Measurements from ENCODE around the gene LOXHD1.

LOXHD1 gene

GRCh38 chr18:46431522-46432171, 225.4 kb downstream of the LOXHD1 start:
- Histone ChIP-seq H2AK5ac (ENCODE audit: low read length) (no peak overlapping the region), H3K4me1 (ENCODE audit: control insufficient read depth in 1 of 2, insufficient read depth in 2 of 2, low read length in 2 of 2) (peaks cover 5 to 16% of the 10 kb centered on the region in 2 experiments), H3K14ac (ENCODE audit: low read length) (no peak overlapping the region), H3K4me2 (ENCODE audit: low read length) (no peak overlapping the region), H2AFZ (ENCODE audit: insufficient read depth, low read length, poor library complexity) (peak overlapping the region; percentile 6), H2BK5ac (ENCODE audit: low read depth, low read length, poor library complexity) (no peak overlapping the region), H3K4ac (ENCODE audit: low read depth, low read length) (no peak overlapping the region), H3K23ac (ENCODE audit: low read length) (no peak overlapping the region), H3K36me3 (ENCODE audit: control insufficient read depth in 1 of 2, insufficient read depth in 2 of 2, low read length in 2 of 2) (no peaks in the 10 kb centered on the region), H4K91ac (ENCODE audit: low read depth, low read length) (no peak overlapping the region), H3K9me3 (ENCODE audit: insufficient read depth, low read depth, low read length) (peaks cover 2% of the 10 kb centered on the region), H4K12ac (ENCODE audit: low read depth, low read length) (no peak overlapping the region), H3K4me3 (ENCODE audit: low read depth, low read length) (no peak overlapping the region), H3K27me3 (ENCODE audit: insufficient read depth, low read length) (no peaks in the 10 kb centered on the region), H2BK120ac (ENCODE audit: insufficient read depth, low read length, poor library complexity) (no peak overlapping the region), H3K18ac (ENCODE audit: low read length) (no peak overlapping the region), H3K27ac (ENCODE audit: low read depth, low read length) (no peak overlapping the region), H4K8ac (ENCODE audit: low read depth, low read length) (no peak overlapping the region), H3K9ac (ENCODE audit: low read length) (no peak overlapping the region), H3K79me2 (ENCODE audit: control insufficient read depth, insufficient read depth, low read length, poor library complexity) (no peaks in the 10 kb centered on the region), H2BK12ac (ENCODE audit: low read length) (no peak overlapping the region), H3K79me1 (ENCODE audit: low read length) (no peaks in the 10 kb centered on the region)
- no peak for DNase-seq
- WGBS (ENCODE audit: extremely low coverage, insufficient coverage, insufficient read length) = no CpG with 5 or more reads among the region's 4 CpGs

GRCh38 chr18:46429649-46430224, 227.3 kb downstream of the LOXHD1 start:
- Histone ChIP-seq H3K79me1 (ENCODE audit: low read length) (no peaks in the 10 kb centered on the region), H2AK5ac (ENCODE audit: low read length) (no peak overlapping the region), H3K23ac (ENCODE audit: low read length) (no peak overlapping the region), H3K4me2 (ENCODE audit: low read length) (no peak overlapping the region), H3K4me1 (ENCODE audit: control insufficient read depth in 1 of 2, insufficient read depth in 2 of 2, low read length in 2 of 2) (peaks cover 9% of the 10 kb centered on the region in 2 experiments), H3K4ac (ENCODE audit: low read depth, low read length) (no peak overlapping the region), H2BK120ac (ENCODE audit: insufficient read depth, low read length, poor library complexity) (no peak overlapping the region), H3K79me2 (ENCODE audit: control insufficient read depth, insufficient read depth, low read length, poor library complexity) (no peaks in the 10 kb centered on the region), H4K12ac (ENCODE audit: low read depth, low read length) (no peak overlapping the region), H3K14ac (ENCODE audit: low read length) (no peak overlapping the region), H4K8ac (ENCODE audit: low read depth, low read length) (no peak overlapping the region), H2BK5ac (ENCODE audit: low read depth, low read length, poor library complexity) (no peak overlapping the region), H3K27ac (ENCODE audit: low read depth, low read length) (no peak overlapping the region), H3K4me3 (ENCODE audit: low read depth, low read length) (no peak overlapping the region), H3K9me3 (ENCODE audit: insufficient read depth, low read depth, low read length) (peaks cover 2% of the 10 kb centered on the region), H3K27me3 (ENCODE audit: insufficient read depth, low read length) (no peaks in the 10 kb centered on the region), H3K9ac (ENCODE audit: low read length) (no peak overlapping the region), H3K18ac (ENCODE audit: low read length) (no peak overlapping the region), H2BK12ac (ENCODE audit: low read length) (no peak overlapping the region), H3K36me3 (ENCODE audit: control insufficient read depth in 1 of 2, insufficient read depth in 2 of 2, low read length in 2 of 2) (no peaks in the 10 kb centered on the region), H4K91ac (ENCODE audit: low read depth, low read length) (no peak overlapping the region), H2AFZ (ENCODE audit: insufficient read depth, low read length, poor library complexity) (no peak overlapping the region)
- no CpG with 5 or more reads among the region's 2 CpGs for WGBS (ENCODE audit: extremely low coverage, insufficient coverage, insufficient read length)
- DNase-seq = no peak

GRCh38 chr18:46429130-46429529, 227.9 kb downstream of the LOXHD1 start:
- Histone ChIP-seq H4K91ac (ENCODE audit: low read depth, low read length) (no peak overlapping the region), H4K8ac (ENCODE audit: low read depth, low read length) (no peak overlapping the region), H3K79me1 (ENCODE audit: low read length) (no peaks in the 10 kb centered on the region), H3K18ac (ENCODE audit: low read length) (no peak overlapping the region), H3K23ac (ENCODE audit: low read length) (no peak overlapping the region), H4K12ac (ENCODE audit: low read depth, low read length) (no peak overlapping the region), H3K27me3 (ENCODE audit: insufficient read depth, low read length) (no peaks in the 10 kb centered on the region), H3K27ac (ENCODE audit: low read depth, low read length) (no peak overlapping the region), H2AFZ (ENCODE audit: insufficient read depth, low read length, poor library complexity) (no peak overlapping the region), H3K9ac (ENCODE audit: low read length) (no peak overlapping the region), H3K14ac (ENCODE audit: low read length) (no peak overlapping the region), H3K36me3 (ENCODE audit: control insufficient read depth in 1 of 2, insufficient read depth in 2 of 2, low read length in 2 of 2) (no peaks in the 10 kb centered on the region), H2AK5ac (ENCODE audit: low read length) (no peak overlapping the region), H3K9me3 (ENCODE audit: insufficient read depth, low read depth, low read length) (peaks cover 2% of the 10 kb centered on the region), H2BK120ac (ENCODE audit: insufficient read depth, low read length, poor library complexity) (no peak overlapping the region), H3K4ac (ENCODE audit: low read depth, low read length) (no peak overlapping the region), H3K4me3 (ENCODE audit: low read depth, low read length) (no peak overlapping the region), H2BK5ac (ENCODE audit: low read depth, low read length, poor library complexity) (no peak overlapping the region), H2BK12ac (ENCODE audit: low read length) (no peak overlapping the region), H3K4me2 (ENCODE audit: low read length) (no peak overlapping the region), H3K4me1 (ENCODE audit: control insufficient read depth in 1 of 2, insufficient read depth in 2 of 2, low read length in 2 of 2) (peaks cover 9% of the 10 kb centered on the region in 2 experiments), H3K79me2 (ENCODE audit: control insufficient read depth, insufficient read depth, low read length, poor library complexity) (no peaks in the 10 kb centered on the region)
- DNase-seq = no peak
- WGBS (ENCODE audit: extremely low coverage, insufficient coverage, insufficient read length) = no CpG with 5 or more reads among the region's 4 CpGs

GRCh38 chr18:46428368-46428767, 228.7 kb downstream of the LOXHD1 start:
- no peaks in the 10 kb centered on the region for H3K36me3 ChIP-seq (ENCODE audit: control insufficient read depth in 1 of 2, insufficient read depth in 2 of 2, low read length in 2 of 2)
- no peak overlapping the region for H3K23ac ChIP-seq (ENCODE audit: low read length)
- no peak overlapping the region for H3K4ac ChIP-seq (ENCODE audit: low read depth, low read length)
- no peaks in the 10 kb centered on the region for H3K79me1 ChIP-seq (ENCODE audit: low read length)
- H3K27me3 ChIP-seq (ENCODE audit: insufficient read depth, low read length) = no peaks in the 10 kb centered on the region
- H3K79me2 ChIP-seq (ENCODE audit: control insufficient read depth, insufficient read depth, low read length, poor library complexity) = no peaks in the 10 kb centered on the region
- H2AK5ac ChIP-seq (ENCODE audit: low read length) = no peak overlapping the region
- H3K9me3 ChIP-seq (ENCODE audit: insufficient read depth, low read depth, low read length) = peaks cover 2% of the 10 kb centered on the region
- H3K4me3 ChIP-seq (ENCODE audit: low read depth, low read length) = no peak overlapping the region
- no peak overlapping the region for H4K8ac ChIP-seq (ENCODE audit: low read depth, low read length)
- H4K91ac ChIP-seq (ENCODE audit: low read depth, low read length) = no peak overlapping the region
- H4K12ac ChIP-seq (ENCODE audit: low read depth, low read length) = no peak overlapping the region
- H3K27ac ChIP-seq (ENCODE audit: low read depth, low read length) = no peak overlapping the region
- no peak overlapping the region for H2AFZ ChIP-seq (ENCODE audit: insufficient read depth, low read length, poor library complexity)
- H3K4me2 ChIP-seq (ENCODE audit: low read length) = no peak overlapping the region
- DNase-seq = no peak
- peaks cover 7 to 9% of the 10 kb centered on the region in 2 experiments for H3K4me1 ChIP-seq (ENCODE audit: control insufficient read depth in 1 of 2, insufficient read depth in 2 of 2, low read length in 2 of 2)
- H3K9ac ChIP-seq (ENCODE audit: low read length) = no peak overlapping the region
- no peak overlapping the region for H3K14ac ChIP-seq (ENCODE audit: low read length)
- H3K18ac ChIP-seq (ENCODE audit: low read length) = no peak overlapping the region
- H2BK120ac ChIP-seq (ENCODE audit: insufficient read depth, low read length, poor library complexity) = no peak overlapping the region
- no peak overlapping the region for H2BK12ac ChIP-seq (ENCODE audit: low read length)
- H2BK5ac ChIP-seq (ENCODE audit: low read depth, low read length, poor library complexity) = no peak overlapping the region
- no CpG with 5 or more reads among the region's 3 CpGs for WGBS (ENCODE audit: extremely low coverage, insufficient coverage, insufficient read length)

Measured in trophoblast cell (in vitro differentiated cells and primary cell).